OCI-LY3 (cell line): ENCODE results near the gene CCKAR.

ENCODE experiments used
- CTCF ChIP-seq: fragments of 200-600, 300-600 bp; sonication (generic); IDR thresholded peaks from 2 replicates; pipeline ENCODE4 v1.5.1; 2014; ENCODE audit warnings: antibody characterized with exemption, low read length, low read depth
- EZH2phosphoT487 ChIP-seq: fragments of 200-600 bp; shearing (Covaris generic); IDR thresholded peaks from 2 replicates; pipeline ENCODE4 v1.6.1; 2018; ENCODE audit warnings: antibody characterized with exemption, mixed run types, low read depth

DNA sequence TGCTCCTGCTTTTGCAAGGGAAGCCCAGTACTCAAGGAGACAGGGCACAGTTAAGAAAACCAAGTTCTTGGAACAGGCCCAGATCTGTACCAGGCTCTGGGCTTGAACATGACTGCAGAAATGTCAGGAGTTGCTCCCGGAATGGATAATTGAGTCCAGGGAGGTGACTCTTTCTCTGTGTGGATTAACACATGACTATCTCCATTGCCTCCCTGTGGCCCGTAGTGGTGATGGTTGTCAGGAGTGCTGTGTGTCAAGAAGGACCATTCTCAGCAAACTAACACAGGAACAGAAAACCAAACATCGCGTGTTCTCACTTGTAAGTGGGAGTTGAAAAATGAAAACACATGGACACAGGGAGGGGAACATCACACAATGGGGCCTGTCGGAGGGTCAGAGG lies 39.9 kb downstream of the CCKAR start:
- TF ChIP-seq CTCF, result no peak
- TF ChIP-seq EZH2phosphoT487, result no peak
